GM19240 (cell line): ENCODE results near the gene LENEP.

Experiments
- DNase-seq: peaks from one replicate; pipeline ENCODE4 v3.0.0; 2011; ENCODE audit warnings: low spot score; ENCODE audit not compliant: insufficient read length

Gene LENEP

GRCh38 chr1:154993572-154994268, at the start of gene LENEP:
TSS of gene LENEP (plus strand) at chr1:154993586. CDS start at chr1:154993608, 22 bp downstream.
- DNase-seq: no peak

- peak; percentile 53 for DNase-seq
Measured at GRCh38 chr1:154943649-154944400, 49.6 kb upstream of the LENEP start.

- no peak for DNase-seq
Measured at GRCh38 chr1:154944401-154945159, 48.8 kb upstream of the LENEP start.

- no peak for DNase-seq
Measured at GRCh38 chr1:154945160-154945961, 48.0 kb upstream of the LENEP start.

GRCh38 chr1:154945962-154946850, 47.2 kb upstream of the LENEP start:
- no peak for DNase-seq

GRCh38 chr1:154948079-154948478, 45.3 kb upstream of the LENEP start:
- no peak for DNase-seq

- no peak for DNase-seq
Measured at GRCh38 chr1:154951901-154952657, 41.3 kb upstream of the LENEP start.

- DNase-seq: no peak
Measured at GRCh38 chr1:154952664-154953063, 40.7 kb upstream of the LENEP start.

- DNase-seq: no peak
Measured at GRCh38 chr1:154953611-154954038, 39.8 kb upstream of the LENEP start.

GRCh38 chr1:154954541-154954940, 38.8 kb upstream of the LENEP start:
- DNase-seq: no peak

GRCh38 chr1:154955039-154955717, 38.2 kb upstream of the LENEP start:
- peak; percentile 81 for DNase-seq

- peak; percentile 97 for DNase-seq
Measured at GRCh38 chr1:154955718-154956543, 37.5 kb upstream of the LENEP start, which contains the start of gene PBXIP1. TSS of gene PBXIP1 (minus strand) at chr1:154956099. CDS start at chr1:154953721, 2,378 bp downstream.

GRCh38 chr1:154956544-154956941, 36.8 kb upstream of the LENEP start:
- no peak for DNase-seq

GRCh38 chr1:154957091-154957657, 36.2 kb upstream of the LENEP start:
- DNase-seq: no peak

GRCh38 chr1:154958036-154958435, 35.4 kb upstream of the LENEP start:
- DNase-seq: no peak

GRCh38 chr1:154958681-154959425, 34.5 kb upstream of the LENEP start:
- DNase-seq: no peak

- DNase-seq: no peak
Measured at GRCh38 chr1:154959426-154959780, 34.0 kb upstream of the LENEP start.
